OCI-LY1 (cell line): Measurements from ENCODE around the gene MLPH.

Experiments used
- H2AFZ ChIP-seq: fragments of 200-600 bp; sonication (generic), shearing (Covaris generic); 2 replicates; pipeline ENCODE4 v1.6.0; 2014; ENCODE audit warnings: antibody characterized with exemption, mild to moderate bottlenecking, low read length
- H3F3A ChIP-seq: fragments of 200-600 bp; sonication (generic), shearing (Covaris generic); 2 replicates; pipeline ENCODE4 v1.6.0; 2014; ENCODE audit warnings: mild to moderate bottlenecking, antibody characterized with exemption, low read length, moderate library complexity; ENCODE audit not compliant: insufficient read depth
- H3K27ac ChIP-seq: fragments of 200-600 bp; sonication (generic); 2 replicates; pipeline ENCODE4 v1.5.1; 2014; ENCODE audit warnings: low read length, mixed run types, mild to moderate bottlenecking, low read depth; ENCODE audit not compliant: poor library complexity, severe bottlenecking
- H3K27me3 ChIP-seq: fragments of 200-600 bp; sonication (generic); 2 replicates; pipeline ENCODE4 v1.6.0; 2014; ENCODE audit warnings: antibody characterized with exemption, mild to moderate bottlenecking, low read length, moderate library complexity; ENCODE audit not compliant: insufficient read depth
- H3K36me3 ChIP-seq: fragments of 200-600 bp; sonication (generic); 2 replicates; pipeline ENCODE4 v1.6.1; 2014; ENCODE audit warnings: mild to moderate bottlenecking, antibody characterized with exemption, low read length, moderate library complexity, mixed read lengths; ENCODE audit not compliant: insufficient read depth
- H3K4me1 ChIP-seq: fragments of 200-600 bp; sonication (generic); 2 replicates; pipeline ENCODE4 v1.5.1; 2014; ENCODE audit warnings: mild to moderate bottlenecking, low read length, moderate library complexity; ENCODE audit not compliant: insufficient read depth, severe bottlenecking
- H3K4me2 ChIP-seq: fragments of 200-600 bp; sonication (generic), shearing (Covaris generic); 2 replicates; pipeline ENCODE4 v1.6.1; 2014; ENCODE audit warnings: low read length
- H3K4me3 ChIP-seq: fragments of 200-600 bp; sonication (generic); 2 replicates; pipeline ENCODE4 v1.5.1; 2014; ENCODE audit warnings: low read length, low read depth, mild to moderate bottlenecking, mixed read lengths; ENCODE audit not compliant: poor library complexity, severe bottlenecking
- H3K79me2 ChIP-seq: fragments of 200-600 bp; shearing (Covaris generic); 2 replicates; pipeline ENCODE4 v1.6.1; 2016; ENCODE audit warnings: mixed run types, low read length, mixed read lengths; ENCODE audit not compliant: insufficient read depth
- H3K9ac ChIP-seq: fragments of 200-600 bp; sonication (generic), shearing (Covaris generic); 2 replicates; pipeline ENCODE4 v1.6.1; 2014; ENCODE audit warnings: mild to moderate bottlenecking, low read length, mixed read lengths
- H3K9me2 ChIP-seq: fragments of 200-600 bp; sonication (generic), shearing (Covaris generic); 2 replicates; pipeline ENCODE4 v1.6.1; 2014; ENCODE audit warnings: low read depth, mild to moderate bottlenecking, low read length, mixed read lengths
- H3K9me3 ChIP-seq: fragments of 200-600 bp; shearing (Covaris generic); 2 replicates; pipeline ENCODE4 v1.6.1; 2014; ENCODE audit warnings: low read length, mixed read lengths
- H4K20me1 ChIP-seq: fragments of 200-600 bp; sonication (generic), shearing (Covaris generic); 2 replicates; pipeline ENCODE4 v1.6.0; 2016; ENCODE audit warnings: mild to moderate bottlenecking, low read length; ENCODE audit not compliant: insufficient read depth
- EZH2 ChIP-seq: fragments of 200-600 bp; sonication (generic), shearing (Covaris generic); IDR thresholded peaks from 2 replicates; pipeline ENCODE4 v1.8.0; 2017; ENCODE audit warnings: borderline replicate concordance, mixed run types, mild to moderate bottlenecking, antibody characterized with exemption, low read length, moderate library complexity, mixed read lengths
- TF ChIP-seq, protein P1 (sequence below): fragments of 200-600 bp; sonication (generic), shearing (Covaris generic); IDR thresholded peaks from 2 replicates; pipeline ENCODE4 v1.5.1; 2017; ENCODE audit warnings: mild to moderate bottlenecking, antibody characterized with exemption, low read length, moderate library complexity, mixed read lengths

MLPH gene

DNA sequence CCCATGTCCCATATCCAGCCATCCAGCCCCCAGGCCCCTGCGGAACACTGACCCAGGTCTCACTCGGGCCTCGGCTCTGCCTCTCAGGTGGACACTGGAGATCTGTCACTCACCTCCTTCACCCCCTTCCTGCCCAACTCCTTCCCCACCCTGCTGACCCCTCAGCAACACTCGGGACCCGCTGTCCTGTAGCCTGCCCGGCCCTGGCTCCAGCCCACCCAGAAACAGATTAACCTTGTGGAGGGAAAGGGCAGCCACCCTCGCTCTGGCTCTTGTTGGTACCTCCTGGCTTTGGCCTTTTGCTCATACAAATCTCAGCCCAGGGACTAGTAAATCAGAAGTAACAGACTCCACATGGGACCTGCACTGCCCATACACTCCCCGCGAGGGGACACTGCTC lies 49.6 kb downstream of the MLPH start:
- TF ChIP-seq EZH2: no peak
- TF ChIP-seq, protein P1, sequence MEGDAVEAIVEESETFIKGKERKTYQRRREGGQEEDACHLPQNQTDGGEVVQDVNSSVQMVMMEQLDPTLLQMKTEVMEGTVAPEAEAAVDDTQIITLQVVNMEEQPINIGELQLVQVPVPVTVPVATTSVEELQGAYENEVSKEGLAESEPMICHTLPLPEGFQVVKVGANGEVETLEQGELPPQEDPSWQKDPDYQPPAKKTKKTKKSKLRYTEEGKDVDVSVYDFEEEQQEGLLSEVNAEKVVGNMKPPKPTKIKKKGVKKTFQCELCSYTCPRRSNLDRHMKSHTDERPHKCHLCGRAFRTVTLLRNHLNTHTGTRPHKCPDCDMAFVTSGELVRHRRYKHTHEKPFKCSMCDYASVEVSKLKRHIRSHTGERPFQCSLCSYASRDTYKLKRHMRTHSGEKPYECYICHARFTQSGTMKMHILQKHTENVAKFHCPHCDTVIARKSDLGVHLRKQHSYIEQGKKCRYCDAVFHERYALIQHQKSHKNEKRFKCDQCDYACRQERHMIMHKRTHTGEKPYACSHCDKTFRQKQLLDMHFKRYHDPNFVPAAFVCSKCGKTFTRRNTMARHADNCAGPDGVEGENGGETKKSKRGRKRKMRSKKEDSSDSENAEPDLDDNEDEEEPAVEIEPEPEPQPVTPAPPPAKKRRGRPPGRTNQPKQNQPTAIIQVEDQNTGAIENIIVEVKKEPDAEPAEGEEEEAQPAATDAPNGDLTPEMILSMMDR: no peak
- H3K9me2 ChIP-seq: no peaks in the 10 kb centered on the region
- no peak overlapping the region for H3K9ac ChIP-seq
- H3K9me3 ChIP-seq: no peaks in the 10 kb centered on the region
- no peaks in the 10 kb centered on the region for H3F3A ChIP-seq
- no peak overlapping the region for H3K4me3 ChIP-seq
- no peak overlapping the region for H3K27ac ChIP-seq
- peaks cover 12% of the 10 kb centered on the region; the same call in 1 of the 2 replicates for H3K27me3 ChIP-seq
- no peaks in the 10 kb centered on the region for H4K20me1 ChIP-seq
- H3K4me1 ChIP-seq: no peaks in the 10 kb centered on the region
- no peak overlapping the region for H2AFZ ChIP-seq
- H3K4me2 ChIP-seq: no peak overlapping the region
- H3K79me2 ChIP-seq: no peaks in the 10 kb centered on the region
- no peaks in the 10 kb centered on the region for H3K36me3 ChIP-seq

GRCh38 chr2:237538001-237538720 lies 51.1 kb downstream of the MLPH start:
- Histone ChIP-seq H3K36me3 (no peaks in the 10 kb centered on the region), H2AFZ (no peak overlapping the region), H3F3A (no peaks in the 10 kb centered on the region)

GRCh38 chr2:237538901-237539300 lies 51.9 kb downstream of the MLPH start:
- Histone ChIP-seq H4K20me1 (no peaks in the 10 kb centered on the region), H3K4me2 (no peak overlapping the region), H3K9me3 (no peaks in the 10 kb centered on the region), H3K27ac (no peak overlapping the region), H2AFZ (no peak overlapping the region), H3K36me3 (no peaks in the 10 kb centered on the region), H3K4me3 (no peak overlapping the region), H3K79me2 (no peaks in the 10 kb centered on the region), H3F3A (no peaks in the 10 kb centered on the region), H3K27me3 (peaks cover 7% of the 10 kb centered on the region; the same call in 1 of the 2 replicates), H3K9me2 (no peaks in the 10 kb centered on the region), H3K4me1 (no peaks in the 10 kb centered on the region), H3K9ac (no peak overlapping the region)
- no peak for TF ChIP-seq EZH2
- TF ChIP-seq, protein P1: no peak

More at GRCh38 chr2:237538001-237538720, 51.1 kb downstream of the MLPH start:
- H4K20me1 ChIP-seq: no peaks in the 10 kb centered on the region
- no peaks in the 10 kb centered on the region for H3K4me1 ChIP-seq
- H3K4me3 ChIP-seq: no peak overlapping the region
- TF ChIP-seq, protein P1: no peak
- TF ChIP-seq EZH2: no peak
- H3K4me2 ChIP-seq: no peak overlapping the region
- H3K9ac ChIP-seq: no peak overlapping the region
- H3K27me3 ChIP-seq: peaks cover 7% of the 10 kb centered on the region; the same call in 1 of the 2 replicates
- no peaks in the 10 kb centered on the region for H3K9me3 ChIP-seq
- H3K79me2 ChIP-seq: no peaks in the 10 kb centered on the region
- H3K27ac ChIP-seq: no peak overlapping the region
- no peaks in the 10 kb centered on the region for H3K9me2 ChIP-seq
